ENCODE measurements around the gene LIN28B. TPM values are rescaled to one million over a fixed set of nuclear protein-coding genes. Genes with fewer than 3 reads are reported as not detected.
A peak's percentile ranks its signal among the peaks of the same experiment; 100 is the strongest.
"Not testable (repeated sequence)": the region's sequence is repeated elsewhere in the genome, so short reads cannot be mapped to it uniquely, and the experiment has no call there.

Gene LIN28B
- polyA plus RNA-seq, 6 donors from 2014 or later = not detected

GRCh38 chr6:104969108-104969507 lies 12.2 kb downstream of the LIN28B start:
- Mint-ChIP-seq H3K27ac (no peak overlapping the region), H3K9me3 (peaks cover 0 to 2% (median 0%) of the 10 kb centered on the region in 7 donors), H3K4me1 (no peaks in the 10 kb centered on the region), H3K36me3 (no peaks in the 10 kb centered on the region), H3K4me3 (no peak overlapping the region), H3K27me3 (no peaks in the 10 kb centered on the region)
- ATAC-seq (ENCODE audit: low read depth in 2 of 2) (no peak), DNase-seq (no peak)

- no peaks in the 10 kb centered on the region for H3K27me3 Mint-ChIP-seq
- no peaks in the 10 kb centered on the region for H3K36me3 Mint-ChIP-seq
- H3K9me3 Mint-ChIP-seq = peaks cover 0 to 2% (median 0%) of the 10 kb centered on the region in 7 donors
- DNase-seq (no peak), ATAC-seq (ENCODE audit: low read depth in 2 of 2) (no peak)
- no peaks in the 10 kb centered on the region for H3K4me1 Mint-ChIP-seq
- H3K27ac Mint-ChIP-seq = no peak overlapping the region
- H3K4me3 Mint-ChIP-seq = no peak overlapping the region
Observed at GRCh38 chr6:104969785-104970581, 13.1 kb downstream of the LIN28B start.

GRCh38 chr6:104973404-104973803 lies 16.5 kb downstream of the LIN28B start:
- no peak for ATAC-seq (ENCODE audit: low read depth in 2 of 2)
- no peak for DNase-seq
- no peaks in the 10 kb centered on the region for H3K36me3 Mint-ChIP-seq
- H3K4me3 Mint-ChIP-seq = no peak overlapping the region
- no peaks in the 10 kb centered on the region for H3K9me3 Mint-ChIP-seq
- H3K4me1 Mint-ChIP-seq = no peaks in the 10 kb centered on the region
- peaks cover 0 to 12% (median 11%) of the 10 kb centered on the region in 3 donors for H3K27me3 Mint-ChIP-seq
- no peak overlapping the region for H3K27ac Mint-ChIP-seq

GRCh38 chr6:104983296-104983695 lies 26.4 kb downstream of the LIN28B start:
- DNase-seq = no peak
- H3K36me3 Mint-ChIP-seq = no peaks in the 10 kb centered on the region

GRCh38 chr6:104983776-104984175 lies 26.9 kb downstream of the LIN28B start:
- ATAC-seq (ENCODE audit: low read depth in 2 of 2) = no peak
- H3K4me1 Mint-ChIP-seq = no peaks in the 10 kb centered on the region
- H3K36me3 Mint-ChIP-seq = no peaks in the 10 kb centered on the region
- peaks cover 8 to 11% (median 9%) of the 10 kb centered on the region in 3 donors for H3K27me3 Mint-ChIP-seq
- DNase-seq = no peak
- peaks cover 0 to 3% (median 0%) of the 10 kb centered on the region in 7 donors for H3K9me3 Mint-ChIP-seq
- no peak overlapping the region for H3K4me3 Mint-ChIP-seq
- H3K27ac Mint-ChIP-seq = no peak overlapping the region

More at GRCh38 chr6:104983296-104983695, 26.4 kb downstream of the LIN28B start:
- H3K4me3 Mint-ChIP-seq = no peak overlapping the region
- H3K4me1 Mint-ChIP-seq = no peaks in the 10 kb centered on the region
- no peak for ATAC-seq (ENCODE audit: low read depth in 2 of 2)
- H3K27ac Mint-ChIP-seq = no peak overlapping the region
- H3K9me3 Mint-ChIP-seq = peaks cover 0 to 3% (median 0%) of the 10 kb centered on the region in 7 donors
- H3K27me3 Mint-ChIP-seq = peaks cover 8 to 11% (median 9%) of the 10 kb centered on the region in 3 donors

GRCh38 chr6:104984831-104985230 lies 27.9 kb downstream of the LIN28B start:
- ATAC-seq (ENCODE audit: low read depth in 2 of 2) (no peak), DNase-seq (no peak)
- Mint-ChIP-seq H3K36me3 (no peaks in the 10 kb centered on the region), H3K27me3 (peaks cover 8 to 11% (median 9%) of the 10 kb centered on the region in 3 donors), H3K4me1 (no peaks in the 10 kb centered on the region), H3K9me3 (peaks cover 0 to 3% (median 0%) of the 10 kb centered on the region in 7 donors), H3K4me3 (no peak overlapping the region), H3K27ac (no peak overlapping the region)

GRCh38 chr6:104985875-104986274 lies 29.0 kb downstream of the LIN28B start:
- peak overlapping the region in 1 of 6 donors; percentile 51 for H3K27ac Mint-ChIP-seq
- H3K4me3 Mint-ChIP-seq; H3K9me3 Mint-ChIP-seq; ATAC-seq (ENCODE audit: low read depth in 2 of 2); H3K4me1 Mint-ChIP-seq; H3K36me3 Mint-ChIP-seq; DNase-seq; H3K27me3 Mint-ChIP-seq: not testable (repeated sequence)

- DNase-seq (no peak), ATAC-seq (ENCODE audit: low read depth in 2 of 2) (no peak)
- Mint-ChIP-seq H3K27ac (no peak overlapping the region), H3K9me3 (peaks cover 0 to 3% (median 0%) of the 10 kb centered on the region in 7 donors), H3K4me3 (no peak overlapping the region), H3K4me1 (no peaks in the 10 kb centered on the region), H3K27me3 (peaks cover 0 to 3% (median 3%) of the 10 kb centered on the region in 3 donors), H3K36me3 (no peaks in the 10 kb centered on the region)
Observed at GRCh38 chr6:104986625-104987024, 29.7 kb downstream of the LIN28B start.

GRCh38 chr6:104987218-104987617 lies 30.3 kb downstream of the LIN28B start:
- DNase-seq = no peak

GRCh38 chr6:104990085-104990484 lies 33.2 kb downstream of the LIN28B start:
- no peak for ATAC-seq (ENCODE audit: low read depth in 2 of 2)
- Mint-ChIP-seq H3K36me3 (no peaks in the 10 kb centered on the region), H3K4me1 (no peaks in the 10 kb centered on the region), H3K9me3 (peaks cover 0 to 5% (median 0%) of the 10 kb centered on the region in 7 donors), H3K27me3 (peaks cover 0 to 3% (median 0%) of the 10 kb centered on the region in 3 donors), H3K27ac (no peak overlapping the region), H3K4me3 (no peak overlapping the region)
- no peak for DNase-seq

More at GRCh38 chr6:104987218-104987617, 30.3 kb downstream of the LIN28B start:
- Mint-ChIP-seq H3K4me3 (no peak overlapping the region), H3K27me3 (peaks cover 0 to 3% (median 0%) of the 10 kb centered on the region in 3 donors), H3K27ac (no peak overlapping the region), H3K9me3 (peaks cover 0 to 3% (median 0%) of the 10 kb centered on the region in 7 donors), H3K36me3 (no peaks in the 10 kb centered on the region), H3K4me1 (no peaks in the 10 kb centered on the region)
- ATAC-seq (ENCODE audit: low read depth in 2 of 2) = no peak

GRCh38 chr6:104991062-104991461 lies 34.2 kb downstream of the LIN28B start:
- H3K36me3 Mint-ChIP-seq; ATAC-seq (ENCODE audit: low read depth in 2 of 2); H3K27me3 Mint-ChIP-seq; H3K4me3 Mint-ChIP-seq; H3K4me1 Mint-ChIP-seq; H3K9me3 Mint-ChIP-seq; DNase-seq; H3K27ac Mint-ChIP-seq: not testable (repeated sequence)

GRCh38 chr6:104993576-104993975 lies 36.7 kb downstream of the LIN28B start:
- not testable (repeated sequence) for H3K4me3 Mint-ChIP-seq

GRCh38 chr6:104995989-104996617 lies 39.2 kb downstream of the LIN28B start:
- Mint-ChIP-seq H3K27me3 (no peaks in the 10 kb centered on the region), H3K36me3 (no peaks in the 10 kb centered on the region), H3K27ac (no peak overlapping the region), H3K4me3 (no peak overlapping the region), H3K9me3 (peaks cover 0 to 5% (median 0%) of the 10 kb centered on the region in 7 donors), H3K4me1 (no peaks in the 10 kb centered on the region)
- no peak for ATAC-seq (ENCODE audit: low read depth in 2 of 2)
- no peak for DNase-seq

More at GRCh38 chr6:104993576-104993975, 36.7 kb downstream of the LIN28B start:
- ATAC-seq (ENCODE audit: low read depth in 2 of 2); H3K27ac Mint-ChIP-seq; DNase-seq; H3K36me3 Mint-ChIP-seq; H3K27me3 Mint-ChIP-seq; H3K9me3 Mint-ChIP-seq; H3K4me1 Mint-ChIP-seq: not testable (repeated sequence)

GRCh38 chr6:105001063-105001462 lies 44.2 kb downstream of the LIN28B start:
- Mint-ChIP-seq H3K27me3 (peaks cover 4 to 24% (median 6%) of the 10 kb centered on the region in 3 donors), H3K4me3 (no peak overlapping the region), H3K27ac (no peak overlapping the region), H3K4me1 (no peaks in the 10 kb centered on the region), H3K9me3 (no peaks in the 10 kb centered on the region), H3K36me3 (no peaks in the 10 kb centered on the region)
- no peak for ATAC-seq (ENCODE audit: low read depth in 2 of 2)
- no peak for DNase-seq
